ENCODE measurements around the gene TOP2B.

TOP2B gene

GRCh38 chr3:25620493-25620892 lies 44.2 kb downstream of the TOP2B start:
- DNase-seq (ENCODE audit: low spot score) = no peak

DNA sequence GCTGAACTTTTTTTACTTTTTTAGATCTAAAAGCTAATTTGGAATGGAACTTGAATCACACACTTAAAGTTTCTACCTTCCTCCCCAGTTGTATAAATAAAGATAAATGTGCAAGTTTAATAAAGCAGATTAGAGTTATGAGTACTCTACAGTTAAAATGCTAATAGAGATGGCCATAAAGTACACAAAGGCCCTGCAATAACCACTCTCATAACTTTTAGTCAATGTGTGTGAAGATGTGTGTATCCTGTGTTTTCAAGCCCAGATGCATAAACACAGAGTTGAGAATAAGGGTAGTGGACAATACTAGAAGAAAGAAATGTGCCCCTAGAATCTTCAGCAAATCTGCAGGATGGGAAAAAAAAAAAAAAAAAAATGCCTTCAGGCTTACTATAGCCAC lies 45.3 kb downstream of the TOP2B start:
- DNase-seq (ENCODE audit: low spot score) = no peak

GRCh38 chr3:25618028-25618427 lies 46.7 kb downstream of the TOP2B start:
- DNase-seq (ENCODE audit: low spot score) = peak; percentile 29

DNA sequence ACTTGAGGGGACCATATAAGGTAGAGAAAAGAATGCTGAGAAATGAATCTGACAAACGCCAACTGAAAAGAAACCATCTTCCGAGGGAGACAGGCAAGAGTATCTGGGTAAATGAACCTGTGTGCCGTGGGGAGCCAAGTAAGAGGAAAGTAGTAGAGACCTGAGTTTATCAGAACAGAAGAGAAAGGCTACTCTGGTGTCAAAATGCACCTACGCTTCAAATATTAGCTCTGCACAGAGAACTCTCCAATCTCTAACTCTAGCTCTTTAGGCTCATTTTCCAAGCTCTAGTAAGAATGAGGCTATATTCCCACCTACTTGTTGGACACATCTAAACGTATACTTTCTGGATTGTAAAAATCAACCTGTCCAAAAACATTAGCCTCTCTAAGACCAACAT lies 53.5 kb downstream of the TOP2B start:
- DNase-seq (ENCODE audit: low spot score) = no peak

DNA sequence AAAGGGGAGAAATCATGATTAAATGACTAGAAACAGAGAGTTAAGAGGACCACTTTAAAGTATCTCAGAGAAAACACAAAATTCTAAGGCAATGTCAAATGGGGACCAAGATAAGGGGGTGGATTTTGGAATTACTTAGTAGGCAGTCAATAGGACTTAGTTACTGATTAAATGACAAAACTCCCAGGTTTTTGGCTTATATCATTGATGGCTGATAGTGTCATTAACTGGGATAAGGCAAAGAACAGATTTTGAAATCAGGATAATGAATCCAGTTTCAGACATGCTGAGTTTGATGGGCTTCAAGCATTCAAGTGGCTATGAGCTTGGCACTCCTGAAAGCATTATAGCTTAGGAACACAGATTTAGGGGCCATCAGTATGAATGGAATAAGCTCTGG lies 53.9 kb downstream of the TOP2B start:
- no peak for DNase-seq (ENCODE audit: low spot score)

DNA sequence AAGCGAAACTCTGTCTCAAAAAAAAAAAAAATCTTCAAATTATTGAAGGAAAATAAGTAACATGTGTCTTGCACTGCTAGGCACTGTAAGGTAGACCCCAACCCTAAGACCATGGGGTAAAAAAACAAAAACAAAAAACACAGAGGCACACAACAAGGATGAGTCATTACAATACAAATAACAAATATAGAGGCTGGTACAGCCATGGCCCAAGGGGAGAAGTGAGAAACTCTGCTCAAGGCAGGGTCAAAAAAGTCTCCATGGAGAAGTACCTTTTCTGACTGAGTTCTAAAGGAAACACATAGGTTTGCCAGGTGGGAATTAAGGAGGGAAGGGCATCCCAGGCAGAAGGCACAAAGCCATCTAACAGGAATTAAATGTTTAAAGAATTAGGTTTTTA lies 54.5 kb downstream of the TOP2B start:
- no peak for DNase-seq (ENCODE audit: low spot score)

DNA sequence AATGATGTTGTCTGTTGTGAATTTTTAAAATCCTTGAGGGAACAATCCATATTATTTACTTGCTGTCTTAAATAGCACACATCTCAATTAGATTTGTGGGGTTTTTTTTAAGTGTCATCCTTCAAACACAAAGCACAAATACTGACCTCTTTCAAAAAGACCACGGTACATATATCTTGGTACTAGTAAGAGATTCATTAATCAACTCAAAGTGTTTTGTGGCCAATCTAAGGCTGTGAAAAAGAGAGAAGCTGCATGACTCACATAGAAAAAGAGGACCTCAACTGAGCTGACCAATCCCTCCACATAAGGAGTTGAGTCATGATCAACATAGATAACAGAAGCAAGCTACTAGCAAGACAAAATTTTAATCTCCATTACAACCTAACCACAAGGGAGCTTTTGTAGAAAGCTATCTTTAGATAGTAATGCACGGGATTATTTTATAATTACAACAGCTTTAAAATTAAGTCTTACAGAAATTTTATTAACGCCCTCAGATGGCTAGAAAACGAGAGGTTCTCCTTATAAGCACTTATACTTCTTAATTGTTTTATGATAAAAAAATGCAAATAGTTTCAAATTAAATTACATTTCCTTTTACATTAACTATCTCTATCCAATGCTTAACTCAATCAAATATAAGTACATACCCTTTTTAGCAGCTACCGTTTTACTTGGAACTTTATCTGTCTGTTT lies 60.5 kb downstream of the TOP2B start:
- peak; percentile 74 for DNase-seq (ENCODE audit: low spot score)

- DNase-seq (ENCODE audit: low spot score) = no peak
Measured at GRCh38 chr3:25603703-25604102, 61.0 kb downstream of the TOP2B start.

- DNase-seq (ENCODE audit: low spot score) = no peak
Measured at GRCh38 chr3:25597535-25598101, 67.1 kb downstream of the TOP2B start.

DNA sequence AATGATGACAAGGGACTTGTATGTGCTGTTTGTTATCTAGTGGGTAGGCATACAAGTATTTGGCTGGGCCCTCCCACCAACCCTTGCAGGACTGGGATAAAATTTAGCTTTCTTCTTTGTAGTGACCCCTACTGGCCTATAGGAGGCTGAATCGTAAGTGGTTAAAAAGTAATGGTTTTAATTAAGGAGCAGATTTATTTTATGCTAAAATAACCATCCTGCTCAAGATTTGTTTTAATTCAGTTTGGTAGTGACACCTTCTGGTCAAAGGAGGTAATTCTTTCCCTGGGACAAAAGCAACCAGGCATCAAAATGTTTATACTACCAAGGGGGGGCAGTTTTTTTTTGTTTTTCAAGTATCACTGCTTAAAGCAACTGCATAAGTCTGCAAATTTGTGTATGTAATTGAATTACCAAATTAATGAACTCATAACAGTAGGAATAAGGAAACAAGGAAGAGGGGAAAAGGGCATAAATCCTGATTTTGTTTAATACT lies 70.7 kb downstream of the TOP2B start:
- DNase-seq (ENCODE audit: low spot score) = peak; percentile 67

DNA sequence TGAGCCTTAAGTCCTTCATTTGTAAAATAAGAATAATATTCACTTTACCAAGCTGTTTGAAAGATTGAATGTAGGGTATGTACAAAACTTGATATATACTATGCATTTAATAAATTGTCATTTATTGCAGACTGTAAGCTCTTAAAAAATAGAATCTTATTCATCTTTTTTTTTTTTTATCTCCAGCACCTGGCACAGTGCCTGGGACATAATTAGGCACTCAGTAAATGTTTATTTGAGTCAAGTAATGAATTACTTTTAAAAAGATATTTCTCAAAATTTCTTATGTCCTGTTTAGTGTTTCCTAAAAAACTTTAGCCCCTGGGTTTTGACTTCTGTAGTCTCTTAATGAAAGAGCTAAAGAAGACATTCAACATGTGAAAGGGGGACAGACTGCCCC lies 71.7 kb downstream of the TOP2B start:
- DNase-seq (ENCODE audit: low spot score) = no peak

GRCh38 chr3:25592510-25592968 lies 72.2 kb downstream of the TOP2B start:
- peak; percentile 89 for DNase-seq (ENCODE audit: low spot score)

GRCh38 chr3:25589783-25590258 lies 74.9 kb downstream of the TOP2B start:
- no peak for DNase-seq (ENCODE audit: low spot score)

DNA sequence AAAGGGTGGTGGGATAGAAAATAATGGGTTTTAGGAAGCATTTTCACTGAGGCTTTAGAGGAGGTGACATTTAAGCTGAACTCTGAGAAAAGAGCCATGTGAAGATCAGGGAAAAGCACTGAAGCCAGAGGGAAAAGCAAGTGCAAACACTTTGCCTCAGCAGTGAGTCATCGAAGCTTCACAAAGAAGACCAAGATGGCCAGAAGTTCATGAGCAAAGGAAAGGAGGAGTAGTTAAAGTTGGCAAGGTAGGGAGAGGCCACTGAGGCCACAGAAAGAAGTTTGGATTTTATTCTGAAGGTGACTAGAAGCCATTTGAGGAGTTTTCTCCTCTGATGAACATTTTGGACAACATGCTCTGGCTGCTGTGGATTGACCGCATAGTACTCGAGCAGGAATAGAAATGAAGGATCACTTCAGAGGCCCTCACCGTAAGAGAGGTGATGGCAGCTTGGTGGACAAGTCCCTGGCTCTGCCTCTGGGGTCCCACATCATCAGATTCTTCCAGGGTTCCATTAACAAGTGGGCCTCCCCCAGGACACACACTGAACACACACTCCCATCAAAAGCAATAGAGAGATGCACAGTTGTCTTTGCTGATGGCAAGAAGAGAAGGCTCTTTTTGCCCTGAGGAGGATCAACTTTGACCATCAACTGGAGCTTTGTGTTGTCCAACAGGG lies 75.5 kb downstream of the TOP2B start:
- DNase-seq (ENCODE audit: low spot score) = no peak

DNA sequence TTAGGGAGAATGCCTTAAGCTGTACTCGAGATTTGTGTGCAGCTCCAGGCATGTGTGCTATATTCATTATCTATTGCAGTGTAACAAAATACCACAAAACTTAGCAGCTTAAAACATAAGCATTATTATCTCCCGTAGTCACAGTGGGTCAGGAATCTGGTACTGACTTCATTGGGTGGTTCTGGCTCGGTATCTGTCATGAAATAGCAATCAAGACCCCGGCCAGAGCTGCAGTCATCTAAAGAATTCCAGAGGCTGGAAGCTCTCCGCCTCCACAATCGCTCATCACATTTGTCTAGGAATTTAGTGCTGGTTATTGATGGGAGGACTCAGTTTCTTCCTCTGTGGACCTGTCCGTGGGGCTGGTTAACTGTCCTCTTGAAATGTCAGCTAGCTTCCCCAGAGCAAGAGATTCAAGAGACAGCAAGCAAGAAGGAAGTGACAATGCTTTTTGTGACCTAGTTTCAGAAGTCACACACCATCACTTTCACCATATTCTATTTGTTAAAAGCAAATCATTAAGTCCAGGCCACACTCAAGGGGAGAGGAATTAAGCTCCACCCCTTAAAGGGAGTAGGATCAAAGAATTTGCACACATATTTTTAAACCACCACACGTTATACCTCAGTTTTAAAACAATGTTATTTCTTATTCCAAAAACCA lies 76.1 kb downstream of the TOP2B start:
- no peak for DNase-seq (ENCODE audit: low spot score)

GRCh38 chr3:25587975-25588374 lies 76.7 kb downstream of the TOP2B start:
- DNase-seq (ENCODE audit: low spot score) = no peak

- no peak for DNase-seq (ENCODE audit: low spot score)
Measured at GRCh38 chr3:25587526-25587925, 77.2 kb downstream of the TOP2B start.

- DNase-seq (ENCODE audit: low spot score) = no peak
Measured at GRCh38 chr3:25587094-25587493, 77.6 kb downstream of the TOP2B start.

DNA sequence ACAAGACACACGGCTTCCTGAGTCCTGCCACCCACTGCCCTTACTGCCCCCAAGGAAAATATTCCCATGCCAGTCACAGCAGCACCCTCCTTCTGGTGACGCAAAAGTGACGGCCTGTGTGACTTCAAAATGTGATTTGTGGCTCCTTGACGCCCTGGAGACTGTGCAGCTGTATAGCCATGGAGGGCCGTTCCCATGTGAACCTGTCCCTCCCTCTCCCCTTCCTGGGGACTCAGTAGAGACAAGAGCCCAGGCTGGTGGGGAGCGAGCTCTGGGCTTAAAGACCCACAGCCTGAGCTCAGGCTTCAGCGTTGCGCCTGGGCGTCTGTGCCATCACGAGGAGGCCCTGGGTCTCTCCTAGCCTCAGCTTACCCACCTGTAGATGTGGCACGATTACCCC lies 78.2 kb downstream of the TOP2B start:
- no peak for DNase-seq (ENCODE audit: low spot score)

- no peak for DNase-seq (ENCODE audit: low spot score)
Measured at GRCh38 chr3:25586167-25586505, 78.6 kb downstream of the TOP2B start.

DNA sequence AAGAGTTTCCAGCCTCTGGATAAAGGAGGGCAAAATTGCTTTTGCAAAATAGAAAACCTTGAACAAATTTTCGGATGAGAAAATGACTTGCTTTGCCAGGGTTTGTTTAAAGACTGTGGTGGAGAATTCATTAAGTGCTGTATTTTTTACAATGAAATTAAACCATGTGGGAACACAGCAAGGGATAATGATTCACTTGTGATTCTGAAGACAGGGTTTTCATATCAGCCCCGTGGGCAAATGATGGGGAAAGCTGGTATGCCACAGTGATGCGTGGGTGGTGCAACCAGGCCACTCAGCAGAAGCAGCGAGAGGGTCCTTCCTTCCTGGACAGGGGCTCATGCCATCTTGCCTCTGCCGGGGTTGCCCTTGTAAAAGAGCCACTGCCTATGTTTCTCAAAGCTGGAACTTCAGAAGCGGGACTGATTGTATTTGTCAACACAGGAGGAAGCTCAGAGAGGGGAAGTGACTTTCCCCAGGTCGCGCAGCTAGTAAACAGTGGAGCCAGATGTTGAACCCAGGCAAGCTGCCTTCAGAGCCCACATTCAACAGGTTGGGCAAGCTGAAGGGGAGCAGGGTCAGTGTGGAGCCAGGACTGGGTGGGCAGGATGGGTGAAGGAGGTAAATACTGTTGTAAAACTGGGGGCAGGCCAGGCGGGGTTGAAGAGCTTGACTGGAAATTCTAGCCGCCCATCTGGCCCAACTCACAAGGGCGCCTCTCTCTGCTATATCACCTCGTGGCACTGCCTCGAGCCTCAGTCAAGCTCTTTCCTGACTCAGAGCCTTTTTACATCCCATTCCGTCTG lies 79.1 kb downstream of the TOP2B start:
- DNase-seq (ENCODE audit: low spot score) = no peak
